Nephron progenitor cell (in vitro differentiated cells): Measurements from ENCODE around the gene CCKAR.

Source experiments
- DNase-seq: peaks from one replicate; pipeline ENCODE4 v3.0.0; 2021
- H3K27ac Mint-ChIP-seq: 2 replicates; pipeline ENCODE4 v1.8.0; 2021; ENCODE audit warnings: mild to moderate bottlenecking, moderate library complexity, mixed read lengths
- H3K27me3 Mint-ChIP-seq: 2 replicates; pipeline ENCODE4 v1.8.0; 2021; ENCODE audit warnings: mild to moderate bottlenecking, low read depth, mixed read lengths; ENCODE audit not compliant: poor library complexity
- H3K36me3 Mint-ChIP-seq: 2 replicates; pipeline ENCODE4 v1.8.0; 2021; ENCODE audit warnings: low read depth, mixed read lengths
- H3K4me1 Mint-ChIP-seq: 2 replicates; pipeline ENCODE4 v1.8.0; 2021; ENCODE audit warnings: mixed read lengths
- H3K4me3 Mint-ChIP-seq: 2 replicates; pipeline ENCODE4 v1.8.0; 2021; ENCODE audit warnings: mild to moderate bottlenecking, moderate library complexity, mixed read lengths
- H3K9me3 Mint-ChIP-seq: 2 replicates; pipeline ENCODE4 v1.8.0; 2021; ENCODE audit warnings: mild to moderate bottlenecking, moderate library complexity, mixed read lengths
- CTCF ChIP-seq: fragments of 200-600 bp; sonication (generic); IDR thresholded peaks from 2 replicates; pipeline ENCODE4 v1.5.0; 2021; ENCODE audit warnings: antibody characterized with exemption

The CCKAR gene

DNA sequence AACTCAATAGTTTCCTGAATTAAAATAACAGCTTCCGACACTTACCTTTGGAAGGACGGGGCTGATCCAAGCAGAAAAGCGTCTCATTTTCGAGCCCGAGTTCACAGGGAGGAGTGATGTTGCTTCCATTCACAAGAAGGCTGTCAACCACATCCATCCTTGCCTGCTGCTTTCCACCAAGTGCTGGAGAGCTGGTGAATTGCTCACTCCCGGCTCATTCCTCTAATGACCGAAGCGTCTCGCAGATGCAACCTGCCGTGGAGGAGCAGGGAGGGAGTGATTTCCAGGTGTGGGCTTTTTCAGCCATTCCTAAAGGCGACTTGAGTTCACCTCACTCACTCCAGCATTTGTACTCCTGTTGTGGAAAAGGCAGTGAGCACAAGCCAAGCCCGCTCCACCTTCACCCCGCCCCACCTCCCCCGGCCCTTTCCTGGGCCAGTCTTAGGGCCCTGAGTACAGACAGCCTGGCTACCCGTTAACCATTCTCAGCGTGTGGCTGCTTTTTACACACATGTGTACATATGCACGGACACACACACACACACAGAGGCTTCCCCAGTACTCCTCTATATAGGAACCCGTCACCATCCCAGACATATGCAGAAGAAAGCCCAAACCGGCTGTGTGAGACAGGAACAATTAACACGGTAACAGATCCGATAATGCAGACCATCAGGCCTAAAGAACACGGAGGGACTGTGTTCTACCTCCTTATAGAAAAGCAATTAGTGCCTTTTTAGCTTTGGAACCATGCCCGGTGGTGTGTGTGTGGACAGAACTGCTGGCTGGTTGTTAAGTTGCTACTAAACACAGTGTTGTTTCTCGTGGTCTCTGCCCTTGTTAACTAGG is at the start of gene CCKAR:
Gene CCKAR (minus strand): TSS at position 374 of the 849 bp plus-strand sequence. CDS start 217 bp downstream, at position 157.
- Mint-ChIP-seq H3K27ac (peak within 1 kb of the TSS; percentile 36), H3K4me3 (no peak within 1 kb of the TSS), H3K9me3 (no peaks in the 10 kb centered on the region), H3K36me3 (no peaks in the 10 kb centered on the region), H3K27me3 (peaks cover 40% of the 10 kb centered on the region), H3K4me1 (peaks cover 25% of the 10 kb centered on the region)
- TF ChIP-seq CTCF = no peak
- peak; percentile 12 for DNase-seq

DNA sequence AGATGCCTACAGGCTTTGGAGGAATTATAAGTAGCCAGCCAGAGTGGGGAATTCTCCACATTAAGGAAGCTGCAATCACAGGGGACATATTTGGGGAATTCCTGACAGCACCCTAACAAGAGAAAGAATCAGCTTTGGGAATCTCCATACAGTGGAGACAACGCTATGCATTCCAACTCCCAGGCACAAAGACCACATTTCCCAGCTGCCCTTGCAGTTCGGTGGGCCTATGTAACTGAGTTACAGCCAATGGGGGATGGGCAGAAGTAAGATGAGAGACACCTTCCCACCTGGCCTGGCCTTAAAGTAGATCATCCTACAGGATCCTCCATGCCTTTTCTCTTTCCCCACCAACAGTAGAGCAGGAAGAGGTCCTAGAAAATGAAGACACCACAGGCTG is 43.4 kb upstream of the CCKAR start:
- H3K4me3 Mint-ChIP-seq = no peak overlapping the region
- H3K27me3 Mint-ChIP-seq = no peaks in the 10 kb centered on the region
- H3K4me1 Mint-ChIP-seq = peaks cover 5% of the 10 kb centered on the region
- DNase-seq = no peak
- no peak overlapping the region for H3K27ac Mint-ChIP-seq
- H3K36me3 Mint-ChIP-seq = no peaks in the 10 kb centered on the region
- H3K9me3 Mint-ChIP-seq = no peaks in the 10 kb centered on the region
- TF ChIP-seq CTCF = no peak

GRCh38 chr4:26531491-26532116 is 41.3 kb upstream of the CCKAR start:
- Mint-ChIP-seq H3K27ac (no peak overlapping the region), H3K9me3 (no peaks in the 10 kb centered on the region), H3K4me3 (no peak overlapping the region), H3K27me3 (no peaks in the 10 kb centered on the region), H3K4me1 (peaks cover 5% of the 10 kb centered on the region), H3K36me3 (no peaks in the 10 kb centered on the region)
- TF ChIP-seq CTCF = no peak
- no peak for DNase-seq

- DNase-seq = no peak
- peaks cover 5% of the 10 kb centered on the region for H3K4me1 Mint-ChIP-seq
- TF ChIP-seq CTCF = no peak
- no peak overlapping the region for H3K27ac Mint-ChIP-seq
- no peaks in the 10 kb centered on the region for H3K27me3 Mint-ChIP-seq
- no peaks in the 10 kb centered on the region for H3K9me3 Mint-ChIP-seq
- H3K4me3 Mint-ChIP-seq = no peak overlapping the region
- no peaks in the 10 kb centered on the region for H3K36me3 Mint-ChIP-seq
These were observed 39.8 kb upstream of the CCKAR start for GRCh38 chr4:26530099-26530498.

- H3K36me3 Mint-ChIP-seq = no peaks in the 10 kb centered on the region
- no peak for DNase-seq
- no peak overlapping the region for H3K27ac Mint-ChIP-seq
- TF ChIP-seq CTCF = no peak
- H3K4me1 Mint-ChIP-seq = peaks cover 5% of the 10 kb centered on the region
- H3K27me3 Mint-ChIP-seq = peaks cover under 1% of the 10 kb centered on the region
- no peak overlapping the region for H3K4me3 Mint-ChIP-seq
- H3K9me3 Mint-ChIP-seq = no peaks in the 10 kb centered on the region
These were observed 39.2 kb upstream of the CCKAR start for GRCh38 chr4:26529479-26529878.
